AG04449 (cell line): Measurements from ENCODE around the gene CLDND2.

Experiments used
- CTCF ChIA-PET: fragments of 350-600 bp; formaldehyde crosslinking; extraction: SDS; loops from one replicate; lab custom pipeline; 2021; ENCODE audit warnings: antibody characterized with exemption; lab: Yijun Ruan, JAX
- POLR2A ChIA-PET: fragments of 400-600, 350-600 bp; formaldehyde crosslinking; extraction: SDS; loops from one replicate; lab custom pipeline; 2020; ENCODE audit warnings: antibody characterized with exemption, inconsistent platforms; lab: Yijun Ruan, JAX
- DNase-seq: peaks from one replicate; pipeline ENCODE4 v3.0.0-alpha.2; 2010; ENCODE audit warnings: low read depth, low spot score
- H3K4me3 ChIP-seq: 2 replicates; pipeline ENCODE4 v1.5.1; 2011; ENCODE audit warnings: low read depth, mild to moderate bottlenecking, control low read depth, low read length
- CTCF ChIP-seq: IDR thresholded peaks from one replicate; pipeline ENCODE4 v1.5.1; 2011; ENCODE audit warnings: mild to moderate bottlenecking, moderate library complexity, low read length, control low read depth, inconsistent platforms; ENCODE audit not compliant: insufficient read depth; ENCODE audit errors: missing control alignments

CLDND2 gene

GRCh38 chr19:51372021-51372648 lies 3.3 kb upstream of the CLDND2 start:
- CTCF ChIA-PET = no interaction called here
- H3K4me3 ChIP-seq = no peak overlapping the region
- TF ChIP-seq CTCF = no peak
- POLR2A ChIA-PET = no interaction called here
- DNase-seq = no peak

GRCh38 chr19:51371186-51371690 lies 2.4 kb upstream of the CLDND2 start:
- no peak overlapping the region for H3K4me3 ChIP-seq
- TF ChIP-seq CTCF = no peak
- POLR2A ChIA-PET = no interaction called here
- DNase-seq = no peak
- CTCF ChIA-PET = no interaction called here

GRCh38 chr19:51370230-51370629 lies 1.4 kb upstream of the CLDND2 start:
- DNase-seq = no peak
- POLR2A ChIA-PET = no interaction called here
- H3K4me3 ChIP-seq = no peak overlapping the region
- CTCF ChIA-PET = interaction anchor here (1.4 kb wide), 1 partner anchor 32 kb away, joined by 5 read pairs; no protein-coding TSS in a partner anchor
- TF ChIP-seq CTCF = no peak

- ChIA-PET POLR2A (interaction anchor here (1.0 to 2.3 kb wide), 6 partner anchors 8 to 321 kb away, joined by 3 to 14 read pairs (median 4); partner anchors contain the start of genes LIM2 and ZNF175), CTCF (interaction anchor here (0.6 to 1.8 kb wide), 5 partner anchors 27 to 54 kb away, joined by 3 to 10 read pairs (median 4); no protein-coding TSS in a partner anchor)
- no peak for TF ChIP-seq CTCF
- peak; percentile 92 for DNase-seq
- peak overlapping the region; percentile 89 for H3K4me3 ChIP-seq
Observed at GRCh38 chr19:51367565-51368365, 1.0 kb downstream of the CLDND2 start.

- ChIA-PET POLR2A (interaction anchor here (1.1 to 2.3 kb wide), 5 partner anchors 8 to 322 kb away, joined by 3 to 14 read pairs (median 5); partner anchors contain the start of genes LIM2 and ZNF175), CTCF (interaction anchor here (1.3 to 1.8 kb wide), 2 partner anchors 27 to 54 kb away, joined by 4 to 10 read pairs; no protein-coding TSS in a partner anchor)
- H3K4me3 ChIP-seq = peak overlapping the region; percentile 64
- no peak for TF ChIP-seq CTCF
- DNase-seq = no peak
Observed at GRCh38 chr19:51367255-51367564, 1.6 kb downstream of the CLDND2 start.
